H1 (cell line): ENCODE measurements around the gene CMTM3. TPM values are rescaled to one million over a fixed set of nuclear protein-coding genes. Genes with fewer than 3 reads are reported as not detected.

ENCODE experiments used
- CBX5 ChIP-seq: fragments of 300-800, 300-1000 bp; sonication (generic); IDR thresholded peaks from 2 replicates; pipeline ENCODE4 v1.7.1; 2016; ENCODE audit warnings: antibody characterized with exemption, low read length, low read depth
- E2F6 ChIP-seq: IDR thresholded peaks from 2 replicates; pipeline ENCODE4 v1.6.1; 2012; ENCODE audit warnings: inconsistent platforms
- EZH2 ChIP-seq: fragments of 200-600 bp; sonication (generic); IDR thresholded peaks from 2 replicates; pipeline ENCODE4 v1.7.1; 2012; ENCODE audit warnings: low read depth, mild to moderate bottlenecking, moderate library complexity, low read length, inconsistent platforms; ENCODE audit not compliant: severe bottlenecking
- RXRA ChIP-seq: IDR thresholded peaks from 2 replicates; pipeline ENCODE4 v1.6.1; 2011; ENCODE audit warnings: low read depth, mild to moderate bottlenecking, low read length, moderate library complexity; ENCODE audit not compliant: insufficient read depth
- polyA plus RNA-seq, 7 experiments: library from polyadenylated mRNA; depleted of rRNA in 3 of 7; stranded (reverse) in 5 of 7; unstranded in 2 of 7; fragments of >200 nt in 5 of 7; fragments of 200-250 nt in 2 of 7; gene quantifications; 1 replicate in 5 of 7; 2 replicates in 1 of 7; 4 replicates in 1 of 7; pipeline versions ENCODE4 v1.2.1 to v1.2.3, GENCODE V29; 2011 to 2013; ENCODE audit warnings: missing spikeins in 2 of 7, mixed read lengths in 2 of 7
- total RNA-seq: library from RNA; stranded (reverse); fragmentation: NEBNext Ultra II Directional; extraction: Animal tissue kit (Norgen Biotek cat#: 25700); gene quantifications from 2 replicates; pipeline ENCODE4 v1.2.1, GENCODE V29; 2021

The CMTM3 gene
- total and polyA plus RNA-seq, 2 of the 8 experiments (the other 6 are each of a cell fraction or from before 2014, with no cell fraction given), result 24.7 to 24.8 TPM

DNA sequence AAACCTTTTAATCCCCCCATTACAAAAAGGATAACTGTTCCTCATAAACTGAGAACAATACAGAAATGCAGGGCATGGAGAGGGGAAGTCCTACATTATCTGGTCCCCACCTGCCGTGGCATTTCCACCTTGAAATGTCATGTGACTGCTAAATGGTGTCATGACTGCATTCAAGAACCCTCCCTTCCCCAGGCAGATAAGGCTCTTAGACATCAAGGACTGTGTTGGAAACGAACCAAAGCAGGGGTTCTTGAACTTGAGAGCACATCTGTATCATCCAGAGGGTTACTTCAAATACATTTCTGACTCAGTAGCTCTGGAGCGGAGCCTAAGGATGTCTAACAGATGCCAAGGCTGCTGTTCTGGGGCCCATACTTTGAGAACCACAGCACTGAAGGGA is 18.4 kb downstream of the CMTM3 start (continued):
- TF ChIP-seq E2F6 (no peak), CBX5 (no peak), EZH2 (no peak), RXRA (no peak)
